IMR-90 (cell line): ENCODE results near the gene SYNGR1. TPM values are rescaled to one million over a fixed set of nuclear protein-coding genes. Genes with fewer than 3 reads are reported as not detected.
"Not testable (repeated sequence)": the region's sequence is repeated elsewhere in the genome, so short reads cannot be mapped to it uniquely, and the experiment has no call there.

Experiments used
- ATAC-seq: fragments of 200-7000 bp; cut with Tn5 transposase; 2 replicates; pipeline ENCODE4 v1.9.1; 2020; ENCODE audit warnings: low read depth, mild to moderate bottlenecking, moderate library complexity
- BruUV-seq: library from RNA; stranded (reverse); fragments of 400-500 nt; replicated peaks from 2 replicates; lab custom pipeline; 2021; lab: Mats Ljungman, UMichigan
- CTCF ChIA-PET: fragments of 300-600 bp; formaldehyde crosslinking; extraction: SDS; loops from one replicate; lab custom pipeline; 2021; ENCODE audit warnings: antibody characterized with exemption; lab: Yijun Ruan, JAX
- POLR2A ChIA-PET: fragments of 300-600 bp; sonication (Branson Sonifier 250); formaldehyde crosslinking; loops from one replicate; lab custom pipeline; 2022; ENCODE audit warnings: antibody characterized with exemption; ENCODE audit not compliant: unreplicated experiment; lab: Charles Lee
- DNase-seq: peaks from one replicate; pipeline ENCODE4 v3.0.0; 2013
- H2AFZ ChIP-seq: replicated peaks from 2 replicates; pipeline ENCODE3; 2013; ENCODE audit warnings: low read length, mild to moderate bottlenecking; ENCODE audit not compliant: poor library complexity
- H2AK5ac ChIP-seq: 2 replicates; pipeline ENCODE4 v1.6.1; 2013; ENCODE audit warnings: low read depth, low read length, inconsistent platforms
- H2AK9ac ChIP-seq: replicated peaks from 2 replicates; pipeline ENCODE3; 2013; ENCODE audit warnings: mild to moderate bottlenecking, low read depth, low read length, moderate library complexity; ENCODE audit not compliant: poor library complexity
- H2BK120ac ChIP-seq: 2 replicates; pipeline ENCODE4 v1.6.1; 2013; ENCODE audit warnings: low read depth, low read length, inconsistent platforms
- H2BK15ac ChIP-seq: 3 replicates; pipeline ENCODE4 v1.6.1; 2013; ENCODE audit warnings: low read depth, low read length, inconsistent platforms
- H2BK20ac ChIP-seq: 2 replicates; pipeline ENCODE4 v1.6.1; 2013; ENCODE audit warnings: low read depth, mild to moderate bottlenecking, inconsistent platforms, low read length, moderate library complexity
- H2BK5ac ChIP-seq: 2 replicates; pipeline ENCODE4 v1.6.1; 2013; ENCODE audit warnings: mild to moderate bottlenecking, low read depth, low read length, inconsistent platforms; ENCODE audit not compliant: poor library complexity, severe bottlenecking
- H3K14ac ChIP-seq: replicated peaks from 2 replicates; pipeline ENCODE4 v1.6.1; 2013; ENCODE audit warnings: low read depth, low read length, inconsistent platforms
- H3K18ac ChIP-seq: 2 replicates; pipeline ENCODE4 v1.6.1; 2013; ENCODE audit warnings: low read depth, low read length, control low read depth
- H3K23ac ChIP-seq: 2 replicates; pipeline ENCODE4 v1.6.1; 2013; ENCODE audit warnings: low read depth, low read length, inconsistent platforms
- H3K27ac ChIP-seq: 2 replicates; pipeline ENCODE4 v1.5.1; 2013; ENCODE audit warnings: mild to moderate bottlenecking, control low read depth, low read length; ENCODE audit not compliant: insufficient read depth
- H3K27me3 ChIP-seq: 2 replicates; pipeline ENCODE4 v1.6.1; 2013; ENCODE audit warnings: low read length; ENCODE audit not compliant: control insufficient read depth, insufficient read depth
- H3K36me3 ChIP-seq: 2 replicates; pipeline ENCODE4 v1.6.1; 2013; ENCODE audit warnings: low read length, mixed read lengths; ENCODE audit not compliant: control insufficient read depth, insufficient read depth
- H3K4ac ChIP-seq: 2 replicates; pipeline ENCODE4 v1.6.1; 2013; ENCODE audit warnings: low read depth, low read length, inconsistent platforms
- H3K4me1 ChIP-seq: 2 replicates; pipeline ENCODE4 v1.6.1; 2013; ENCODE audit warnings: low read length, mixed read lengths; ENCODE audit not compliant: control insufficient read depth, insufficient read depth
- H3K4me2 ChIP-seq: 2 replicates; pipeline ENCODE4 v1.6.1; 2013; ENCODE audit warnings: low read depth, mild to moderate bottlenecking, control low read depth, low read length, moderate library complexity
- H3K4me3 ChIP-seq: 2 replicates; pipeline ENCODE4 v1.5.1; 2013; ENCODE audit warnings: low read depth, mild to moderate bottlenecking, control low read depth, low read length, moderate library complexity; ENCODE audit not compliant: insufficient read depth
- H3K56ac ChIP-seq: 2 replicates; pipeline ENCODE4 v1.6.1; 2013; ENCODE audit warnings: low read length, inconsistent platforms; ENCODE audit not compliant: insufficient read depth; ENCODE audit errors: extremely low read depth
- H3K79me1 ChIP-seq, 2 experiments: 2 replicates each; pipeline ENCODE4 v1.6.1; 2013; ENCODE audit warnings: low read length in 2 of 2, inconsistent platforms in 1 of 2, low read depth in 1 of 2
- H3K9ac ChIP-seq: 2 replicates; pipeline ENCODE4 v1.6.1; 2013; ENCODE audit warnings: low read depth, low read length, control low read depth
- H3K9me1 ChIP-seq: 2 replicates; pipeline ENCODE4 v1.6.1; 2013; ENCODE audit warnings: low read length, inconsistent platforms; ENCODE audit not compliant: insufficient read depth
- H3K9me3 ChIP-seq: 2 replicates; pipeline ENCODE4 v1.6.1; 2013; ENCODE audit warnings: low read length; ENCODE audit not compliant: control insufficient read depth, insufficient read depth
- H4K20me1 ChIP-seq: 2 replicates; pipeline ENCODE4 v1.6.1; 2013; ENCODE audit warnings: low read length, inconsistent platforms; ENCODE audit not compliant: insufficient read depth
- H4K5ac ChIP-seq: 2 replicates; pipeline ENCODE4 v1.6.1; 2013; ENCODE audit warnings: mild to moderate bottlenecking, low read depth, low read length, control low read depth
- H4K8ac ChIP-seq, 2 experiments: 2 replicates each; pipeline ENCODE4 v1.6.1; 2013; ENCODE audit warnings: low read depth in 2 of 2, low read length in 2 of 2, control low read depth in 1 of 2, inconsistent platforms in 1 of 2
- H4K91ac ChIP-seq: 2 replicates; pipeline ENCODE4 v1.6.1; 2013; ENCODE audit warnings: low read depth, low read length, inconsistent platforms; ENCODE audit not compliant: insufficient read depth
- WGBS, 2 experiments: methylation state at CpG; one replicate each; pipeline versions ENCODE4 v1.1.5 to v1.1.7; 2013; ENCODE audit warnings: missing lambda C conversion rate in 2 of 2; ENCODE audit not compliant: insufficient read length in 1 of 2; ENCODE audit errors: extremely low coverage in 2 of 2; 5-methylcytosine and 5-hydroxymethylcytosine counted together
- dilution Hi-C: fragments of 300-500 bp; cut with HindIII; formaldehyde crosslinking; loops from one replicate; pipeline ENCODE4 v1.14.3; 2018; ENCODE audit warnings: low sequenced_read_pairs; ENCODE audit not compliant: unreplicated experiment
- in situ Hi-C: fragments of 300-500 bp; cut with MboI; formaldehyde crosslinking; loops from 3 replicates; pipeline ENCODE4 v1.14.3; 2019; ENCODE audit warnings: low sequenced_read_pairs, inconsistent platforms, mixed read lengths
- intact Hi-C: fragments of 100-400 bp; cut with micrococcal nuclease; formaldehyde crosslinking; loops from 2 replicates; pipeline ENCODE4 v1.10.0; 2022
- polyA plus RNA-seq, 3 experiments: library from polyadenylated mRNA; depleted of rRNA; stranded (reverse); fragments of >200 nt; gene quantifications; 2 replicates each; pipeline ENCODE4 v1.2.3, GENCODE V29; 2012; ENCODE audit warnings: low replicate concordance in 1 of 3
- total RNA-seq: library from RNA; depleted of rRNA; stranded (reverse); fragments of >200 nt; gene quantifications from 2 replicates; pipeline ENCODE4 v1.2.3, GENCODE V29; 2012

The SYNGR1 gene
- total and polyA plus RNA-seq, 2 of the 4 experiments (the other 2 are of a cell fraction) = 6.3 to 81.5 TPM

DNA sequence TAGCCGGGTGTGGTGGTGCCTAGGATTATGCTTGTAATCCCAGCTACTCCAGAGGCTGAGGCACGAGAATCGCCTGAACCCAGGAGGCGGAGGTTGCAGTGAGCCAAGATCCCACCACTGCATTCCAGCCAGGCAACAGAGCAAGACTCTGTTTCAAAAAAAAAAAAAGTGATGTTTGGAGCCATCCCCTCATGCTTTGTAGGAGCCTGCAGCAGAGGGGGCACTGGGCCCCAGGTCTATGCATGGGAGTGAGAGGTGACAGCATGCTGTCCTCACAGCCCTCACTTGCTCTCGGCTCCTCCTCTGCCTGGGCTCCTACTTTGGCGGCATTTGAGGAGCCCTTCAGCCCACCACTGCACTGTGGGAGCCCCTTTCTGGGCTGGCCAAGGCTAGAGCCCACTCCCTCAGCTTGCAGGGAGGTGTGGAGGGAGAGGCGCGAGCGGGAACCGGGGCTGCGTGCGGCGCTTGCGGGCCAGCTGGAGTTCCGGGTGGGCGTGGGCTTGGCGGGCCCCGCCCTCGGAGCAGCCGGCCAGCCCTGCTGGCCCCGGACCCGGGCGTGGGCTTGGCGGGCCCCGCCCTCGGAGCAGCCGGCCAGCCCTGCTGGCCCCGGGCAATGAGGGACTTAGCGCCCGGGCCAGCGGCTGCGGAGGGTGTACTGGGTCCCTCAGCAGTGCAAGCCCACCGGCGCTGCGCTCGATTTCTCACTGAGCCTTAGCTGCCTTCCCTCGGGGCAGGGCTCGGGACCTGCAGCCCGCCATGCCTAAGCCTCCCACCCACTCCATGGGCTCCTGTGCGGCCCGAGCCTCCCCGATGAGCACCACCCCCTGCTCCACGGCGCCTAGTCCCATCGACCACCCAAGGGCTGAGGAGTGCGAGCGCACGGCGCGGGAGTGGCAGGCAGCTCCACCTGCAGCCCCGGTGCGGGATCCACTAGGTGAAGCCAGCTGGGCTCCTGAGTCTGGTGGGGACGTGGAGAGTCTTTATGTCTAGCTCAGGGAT, 7.6 kb downstream of the SYNGR1 start:
- H3K9ac ChIP-seq, H3K36me3 ChIP-seq, in situ Hi-C loops, H3K9me1 ChIP-seq, H3K56ac ChIP-seq, H3K9me3 ChIP-seq, H2BK5ac ChIP-seq, H3K27me3 ChIP-seq, BruUV-seq, DNase-seq, H2BK20ac ChIP-seq, H3K4ac ChIP-seq, H3K4me3 ChIP-seq, H3K4me2 ChIP-seq, dilution Hi-C loops, H2BK120ac ChIP-seq, H2AK5ac ChIP-seq, CTCF ChIA-PET, H3K14ac ChIP-seq, H4K91ac ChIP-seq, ATAC-seq, H3K4me1 ChIP-seq, H3K23ac ChIP-seq, H3K18ac ChIP-seq, H4K5ac ChIP-seq, H3K27ac ChIP-seq, H4K8ac ChIP-seq, H2AK9ac ChIP-seq, H2BK15ac ChIP-seq, intact Hi-C loops, POLR2A ChIA-PET, H2AFZ ChIP-seq: not testable (repeated sequence)
- H4K20me1 ChIP-seq = peaks cover 14% of the 10 kb centered on the region
- peaks cover 0 to 13% of the 10 kb centered on the region in 2 experiments; a peak in 2 of 4 replicates for H3K79me1 ChIP-seq
- 98% methylated on average over 9 of the region's 53 CpGs; no CpG with 5 or more reads in 1 of the 2 experiments for WGBS, 2 experiments

DNA sequence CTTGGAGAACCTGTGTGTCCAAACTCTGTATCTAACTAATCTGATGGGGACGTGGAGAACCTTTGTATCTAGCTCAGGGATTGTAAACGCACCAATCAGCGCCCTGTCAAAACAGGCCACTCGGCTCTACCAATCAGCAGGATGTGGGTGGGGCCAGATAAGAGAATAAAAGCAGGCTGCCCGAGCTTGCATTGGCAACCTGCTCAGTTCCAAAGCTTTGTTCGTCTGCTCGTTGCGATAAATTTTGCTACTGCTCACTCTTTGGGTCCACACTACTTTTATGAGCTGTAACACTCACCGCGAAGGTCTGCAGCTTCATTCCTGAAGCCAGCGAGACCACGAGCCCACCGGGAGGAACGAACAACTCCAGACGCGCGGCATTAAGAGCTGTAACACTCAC, 8.4 kb downstream of the SYNGR1 start:
- H3K18ac ChIP-seq, H2BK15ac ChIP-seq, H3K4me3 ChIP-seq, H3K9me1 ChIP-seq, DNase-seq, dilution Hi-C loops, in situ Hi-C loops, H2AK9ac ChIP-seq, H4K91ac ChIP-seq, H3K56ac ChIP-seq, H3K23ac ChIP-seq, H4K8ac ChIP-seq, POLR2A ChIA-PET, H2AFZ ChIP-seq, H3K27ac ChIP-seq, H3K9me3 ChIP-seq, H2BK20ac ChIP-seq, BruUV-seq, H3K4me2 ChIP-seq, H3K9ac ChIP-seq, H3K14ac ChIP-seq, H2BK120ac ChIP-seq, H3K4me1 ChIP-seq, H3K27me3 ChIP-seq, intact Hi-C loops, H3K36me3 ChIP-seq, H2AK5ac ChIP-seq, H4K5ac ChIP-seq, ATAC-seq, CTCF ChIA-PET, H2BK5ac ChIP-seq, H3K4ac ChIP-seq: not testable (repeated sequence)
- H4K20me1 ChIP-seq = peaks cover 14% of the 10 kb centered on the region
- H3K79me1 ChIP-seq = peaks cover 0 to 13% of the 10 kb centered on the region in 2 experiments; a peak in 2 of 4 replicates
- 95% methylated on average over 3 of the region's 17 CpGs; no CpG with 5 or more reads in 1 of the 2 experiments for WGBS, 2 experiments
